GM06990 (cell line): Measurements from ENCODE around the gene MRPL16.
A peak's percentile ranks its signal among the peaks of the same experiment; 100 is the strongest.
"Not testable (repeated sequence)": the region's sequence is repeated elsewhere in the genome, so short reads cannot be mapped to it uniquely, and the experiment has no call there.

ENCODE experiments used
- DNase-seq: peaks from one replicate; pipeline ENCODE4 v3.0.0-alpha.2; 2011; ENCODE audit not compliant: insufficient read length; ENCODE audit errors: extremely low read depth
- H3K27me3 ChIP-seq: replicated peaks from 2 replicates; pipeline ENCODE4 v1.6.0; 2011; ENCODE audit warnings: low read length; ENCODE audit not compliant: control insufficient read depth, insufficient read depth
- H3K36me3 ChIP-seq: 2 replicates; pipeline ENCODE4 v1.5.1; 2011; ENCODE audit warnings: low read length; ENCODE audit not compliant: control insufficient read depth, insufficient read depth
- H3K4me3 ChIP-seq: replicated peaks from 2 replicates; pipeline ENCODE4 v1.5.1; 2011; ENCODE audit warnings: low read depth, mild to moderate bottlenecking, control low read depth, low read length
- TF ChIP-seq, protein P1 (sequence below): IDR thresholded peaks from 2 replicates; pipeline ENCODE4 v1.5.1; 2011; ENCODE audit warnings: low read length, control low read depth, mild to moderate bottlenecking, inconsistent platforms; ENCODE audit not compliant: insufficient read depth, poor library complexity, severe bottlenecking

The MRPL16 gene

GRCh38 chr11:59810189-59810910, at the start of gene MRPL16:
Gene MRPL16, minus strand, starts transcription at chr11:59810778. Its CDS starts 120 bp downstream, at chr11:59810658.
- TF ChIP-seq, protein P1, sequence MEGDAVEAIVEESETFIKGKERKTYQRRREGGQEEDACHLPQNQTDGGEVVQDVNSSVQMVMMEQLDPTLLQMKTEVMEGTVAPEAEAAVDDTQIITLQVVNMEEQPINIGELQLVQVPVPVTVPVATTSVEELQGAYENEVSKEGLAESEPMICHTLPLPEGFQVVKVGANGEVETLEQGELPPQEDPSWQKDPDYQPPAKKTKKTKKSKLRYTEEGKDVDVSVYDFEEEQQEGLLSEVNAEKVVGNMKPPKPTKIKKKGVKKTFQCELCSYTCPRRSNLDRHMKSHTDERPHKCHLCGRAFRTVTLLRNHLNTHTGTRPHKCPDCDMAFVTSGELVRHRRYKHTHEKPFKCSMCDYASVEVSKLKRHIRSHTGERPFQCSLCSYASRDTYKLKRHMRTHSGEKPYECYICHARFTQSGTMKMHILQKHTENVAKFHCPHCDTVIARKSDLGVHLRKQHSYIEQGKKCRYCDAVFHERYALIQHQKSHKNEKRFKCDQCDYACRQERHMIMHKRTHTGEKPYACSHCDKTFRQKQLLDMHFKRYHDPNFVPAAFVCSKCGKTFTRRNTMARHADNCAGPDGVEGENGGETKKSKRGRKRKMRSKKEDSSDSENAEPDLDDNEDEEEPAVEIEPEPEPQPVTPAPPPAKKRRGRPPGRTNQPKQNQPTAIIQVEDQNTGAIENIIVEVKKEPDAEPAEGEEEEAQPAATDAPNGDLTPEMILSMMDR: peak; percentile 35
- Histone ChIP-seq H3K4me3 (peak within 1 kb of the TSS; percentile 73), H3K36me3 (peaks cover 2% of the 10 kb centered on the region), H3K27me3 (no peaks in the 10 kb centered on the region)
- DNase-seq: peak; percentile 93

- no peaks in the 10 kb centered on the region for H3K27me3 ChIP-seq
- no peak for DNase-seq
- TF ChIP-seq, protein P1: no peak
- no peaks in the 10 kb centered on the region for H3K36me3 ChIP-seq
- H3K4me3 ChIP-seq: no peak overlapping the region
These were observed 49.1 kb upstream of the MRPL16 start for GRCh38 chr11:59859673-59860072.

DNA sequence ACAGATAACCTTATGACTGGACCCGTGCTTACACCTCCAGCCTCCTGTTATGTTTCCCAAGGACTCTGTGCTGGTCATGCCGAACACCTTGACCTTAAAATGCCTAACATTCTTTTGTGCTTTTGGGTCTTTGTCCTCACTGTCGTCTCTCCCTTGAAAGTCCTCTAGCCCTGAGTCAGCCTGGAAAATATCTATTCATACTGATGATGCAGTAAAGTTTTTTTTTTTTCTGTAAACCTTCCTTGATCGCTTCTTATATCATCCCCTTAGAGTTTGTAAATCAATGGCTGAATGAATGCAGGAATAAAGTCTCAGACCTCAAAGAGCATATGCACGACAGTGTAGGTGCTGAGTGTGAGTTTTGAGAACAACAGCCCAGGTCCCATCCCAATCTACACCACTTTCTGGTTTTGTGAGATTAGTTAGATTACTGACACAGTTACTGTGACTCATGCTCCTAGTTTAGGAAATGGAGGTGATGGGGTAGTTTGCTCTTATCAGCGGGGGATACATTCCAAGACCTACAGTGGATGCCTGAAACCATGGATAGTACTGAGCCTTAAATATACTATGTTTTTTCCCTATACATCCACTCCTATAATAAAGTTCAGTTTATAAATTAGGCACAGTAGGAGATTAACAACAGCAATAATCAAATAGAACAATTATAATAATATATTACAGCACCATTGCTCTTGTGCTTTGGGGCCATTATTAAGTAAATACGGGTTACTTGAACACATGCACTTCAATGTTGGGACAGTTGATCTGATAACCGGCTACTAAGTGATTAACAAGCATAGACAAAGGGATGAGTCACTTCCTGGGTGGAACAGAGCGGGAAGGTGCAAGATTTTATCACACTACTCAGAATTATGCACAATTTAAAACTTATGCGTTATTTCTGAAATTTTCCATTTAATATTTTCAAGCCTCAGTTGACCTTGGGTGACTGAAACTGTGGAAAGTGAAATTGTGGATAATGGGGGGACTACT, 47.2 kb upstream of the MRPL16 start:
- H3K36me3 ChIP-seq: no peaks in the 10 kb centered on the region
- H3K27me3 ChIP-seq: no peaks in the 10 kb centered on the region
- TF ChIP-seq, protein P1: no peak
- DNase-seq: no peak
- H3K4me3 ChIP-seq: no peak overlapping the region

- DNase-seq: no peak
- Histone ChIP-seq H3K36me3 (no peaks in the 10 kb centered on the region), H3K27me3 (no peaks in the 10 kb centered on the region), H3K4me3 (no peak overlapping the region)
- TF ChIP-seq, protein P1: no peak
These were observed 44.3 kb upstream of the MRPL16 start for GRCh38 chr11:59854871-59855270.

GRCh38 chr11:59851416-59851815, 40.8 kb upstream of the MRPL16 start:
- not testable (repeated sequence) for H3K27me3 ChIP-seq, H3K36me3 ChIP-seq, DNase-seq, H3K4me3 ChIP-seq

DNA sequence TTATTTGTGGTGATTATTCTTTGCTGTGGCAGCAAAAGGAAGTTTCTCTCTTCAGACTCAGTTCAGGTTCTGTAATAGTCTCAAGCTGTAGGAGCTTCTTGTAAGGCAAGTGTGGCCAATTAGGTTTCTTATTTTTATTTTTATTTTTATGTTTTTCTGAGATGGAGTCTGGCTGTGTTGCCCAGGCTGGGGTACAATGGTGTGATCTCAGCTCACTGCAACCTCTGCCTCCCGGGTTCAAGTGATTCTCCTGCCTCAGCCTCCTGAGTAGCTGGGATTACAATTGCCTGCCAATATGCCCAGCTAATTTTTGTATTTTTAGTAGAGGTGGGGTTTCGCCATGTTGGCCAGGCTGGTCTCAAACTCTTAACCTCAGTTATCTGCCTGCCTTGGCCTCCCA, 39.0 kb upstream of the MRPL16 start:
- H3K36me3 ChIP-seq, H3K4me3 ChIP-seq, H3K27me3 ChIP-seq, DNase-seq: not testable (repeated sequence)
